K562 (cell line): ENCODE results near the gene NAGS. TPM values are rescaled to one million over a fixed set of nuclear protein-coding genes. Genes with fewer than 3 reads are reported as not detected.

Source experiments
- CBFA2T2 ChIP-seq: fragments of 450-650 bp; conservative IDR thresholded peaks from 2 replicates; pipeline ENCODE4 v1.6.1; 2017; ENCODE audit warnings: mild to moderate bottlenecking
- CEBPG ChIP-seq, 3 experiments: fragments of 200-800 bp in 1 of 3; sonication (Bioruptor generic) in 1 of 3; sonication (generic) in 1 of 3; formaldehyde crosslinking in 1 of 3; IDR thresholded peaks in 2 of 3; conservative IDR thresholded peaks in 1 of 3; 2 replicates each; pipeline versions ENCODE4 v1.6.1 to v1.8.0; 2016 to 2022; ENCODE audit warnings: missing compliant biosample characterization in 2 of 3, missing genetic modification characterization in 2 of 3, mild to moderate bottlenecking in 1 of 3, missing genetic modification reagents in 1 of 3
- DPF2 ChIP-seq: fragments of 450-650 bp; IDR thresholded peaks from 2 replicates; pipeline ENCODE4 v1.6.1; 2016
- ETV5 ChIP-seq: sonication (generic); formaldehyde crosslinking; IDR thresholded peaks from 2 replicates; pipeline ENCODE4 v1.4.0; 2020; ENCODE audit warnings: low read depth, mild to moderate bottlenecking, missing genetic modification reagents
- FUS ChIP-seq: fragments of 200-400 bp; formaldehyde crosslinking; optimal IDR thresholded peaks from 2 replicates; pipeline ENCODE3; 2017; ENCODE audit warnings: low read depth, low read length
- HDAC1 ChIP-seq, 2 experiments: fragments of 450-650 bp; IDR thresholded peaks; 2 replicates each; pipeline ENCODE4 v1.6.1; 2016 to 2017; ENCODE audit warnings: inconsistent platforms in 1 of 2, mild to moderate bottlenecking in 1 of 2, moderate library complexity in 1 of 2
- MAFK ChIP-seq: IDR thresholded peaks from 2 replicates; pipeline ENCODE4 v1.6.1; 2011; ENCODE audit warnings: low read length, improper control_type of control experiment
- MXI1 ChIP-seq: IDR thresholded peaks from 2 replicates; pipeline ENCODE4 v1.6.1; 2011; ENCODE audit warnings: low read depth, mild to moderate bottlenecking, improper control_type of control experiment, low read length
- MYNN ChIP-seq, 2 experiments: sonication (generic); formaldehyde crosslinking in 1 of 2; IDR thresholded peaks; 2 replicates each; pipeline versions ENCODE4 v1.5.0 to v1.6.1; 2016 to 2020; ENCODE audit warnings: antibody characterized with exemption in 1 of 2, missing genetic modification reagents in 1 of 2
- NFIX ChIP-seq: fragments of 250-450 bp; sonication (Bioruptor Pico); IDR thresholded peaks from 2 replicates; pipeline ENCODE4 v1.4.0; 2020; ENCODE audit warnings: low read depth, mild to moderate bottlenecking, moderate library complexity
- NONO ChIP-seq, 2 experiments: fragments of 200-400 bp in 1 of 2; fragments of 450-650 bp in 1 of 2; formaldehyde crosslinking in 1 of 2; IDR thresholded peaks; 2 replicates each; pipeline ENCODE4 v1.6.1; 2017; ENCODE audit warnings: low read depth in 2 of 2, mild to moderate bottlenecking in 2 of 2, moderate library complexity in 2 of 2, low read length in 1 of 2
- PRMT5 ChIP-seq: sonication (generic); formaldehyde crosslinking; IDR thresholded peaks from 2 replicates; pipeline ENCODE4 v1.5.0; 2020; ENCODE audit warnings: missing genetic modification reagents
- PTTG1 ChIP-seq: fragments of 450-650 bp; IDR thresholded peaks from 2 replicates; pipeline ENCODE4 v1.6.1; 2016; ENCODE audit warnings: low read depth, mild to moderate bottlenecking, missing genetic modification characterization, missing compliant biosample characterization
- RBM34 ChIP-seq: fragments of 200-400 bp; formaldehyde crosslinking; IDR thresholded peaks from 2 replicates; pipeline ENCODE4 v1.6.1; 2018; ENCODE audit warnings: low read length, borderline replicate concordance; ENCODE audit not compliant: insufficient read depth
- SIRT6 ChIP-seq: IDR thresholded peaks from one replicate; pipeline ENCODE4 v1.6.1; 2012; ENCODE audit warnings: low read depth, mild to moderate bottlenecking, control low read depth, inconsistent platforms, low read length, moderate library complexity
- SLC30A9 ChIP-seq: fragments of 250-450 bp; sonication (Bioruptor Pico); IDR thresholded peaks from 2 replicates; pipeline ENCODE4 v1.8.0; 2022; ENCODE audit warnings: mild to moderate bottlenecking, moderate library complexity
- SMARCA4 ChIP-seq: fragments of 450-650 bp; IDR thresholded peaks from 2 replicates; pipeline ENCODE4 v1.6.1; 2016
- TGIF2 ChIP-seq: sonication (generic); formaldehyde crosslinking; IDR thresholded peaks from 2 replicates; pipeline ENCODE4 v1.8.1; 2022; ENCODE audit warnings: mild to moderate bottlenecking, missing genetic modification reagents, moderate library complexity
- XRCC3 ChIP-seq: fragments of 450-650 bp; IDR thresholded peaks from 2 replicates; pipeline ENCODE4 v1.6.1; 2017; ENCODE audit warnings: mild to moderate bottlenecking, moderate library complexity
- ZNF232 ChIP-seq: sonication (generic); formaldehyde crosslinking; IDR thresholded peaks from 2 replicates; pipeline ENCODE4 v1.8.0; 2022; ENCODE audit warnings: mild to moderate bottlenecking, missing genetic modification reagents
- ZNF253 ChIP-seq: fragments of 250-450 bp; sonication (Bioruptor Pico); conservative IDR thresholded peaks from 2 replicates; pipeline ENCODE4 v1.6.1; 2021; ENCODE audit warnings: mild to moderate bottlenecking
- ZNF354B ChIP-seq: fragments of 250-450 bp; sonication (Bioruptor Pico); IDR thresholded peaks from 2 replicates; pipeline ENCODE4 v1.4.0; 2020
- ZNF561 ChIP-seq: fragments of 450-650 bp; formaldehyde crosslinking; conservative IDR thresholded peaks from 2 replicates; pipeline ENCODE4 v1.4.0; 2020; ENCODE audit warnings: mild to moderate bottlenecking, moderate library complexity
- ZNF668 ChIP-seq: fragments of 250-450 bp; sonication (Bioruptor Pico); IDR thresholded peaks from 2 replicates; pipeline ENCODE4 v1.8.0; 2022; ENCODE audit warnings: mild to moderate bottlenecking, inconsistent platforms
- polyA plus RNA-seq, 8 experiments: library from polyadenylated mRNA; depleted of rRNA in 4 of 8; stranded (reverse) in 5 of 8; unstranded in 3 of 8; fragments of >200 nt; fragmentation: Nextera tagmentation in 2 of 8; fragmentation: Illumina TruSeq in 1 of 8; extraction: Ambion mirVana in 2 of 8; extraction: Trizol in 1 of 8; gene quantifications; 2 replicates each; pipeline versions ENCODE4 v1.2.1 to v1.2.3, GENCODE V29; 2011 to 2014; ENCODE audit warnings: inconsistent platforms in 1 of 8, missing spikeins in 1 of 8
- total RNA-seq, 7 experiments: library from RNA; depleted of rRNA in 6 of 7; stranded (reverse); fragments of >200 nt in 6 of 7; fragmentation: Illumina TruSeq in 2 of 7; extraction: Trizol in 2 of 7; gene quantifications; 2 replicates each; pipeline versions ENCODE4 v1.2.1 to v1.2.3, GENCODE V29; 2011 to 2021; ENCODE audit warnings: low replicate concordance in 1 of 7
- TF ChIP-seq, protein P1 (sequence below): sonication (generic); formaldehyde crosslinking; IDR thresholded peaks from 2 replicates; pipeline ENCODE4 v1.8.0; 2022; ENCODE audit warnings: missing genetic modification reagents, mild to moderate bottlenecking, moderate library complexity, borderline replicate concordance
- TF ChIP-seq, protein P2 (sequence below): sonication (generic); formaldehyde crosslinking; IDR thresholded peaks from 2 replicates; pipeline ENCODE4 v1.8.0; 2022; ENCODE audit warnings: missing genetic modification reagents, mild to moderate bottlenecking, borderline replicate concordance
- TF ChIP-seq, protein P3 (sequence below): IDR thresholded peaks from 2 replicates; pipeline ENCODE4 v1.6.1; 2011; ENCODE audit not compliant: insufficient read length; ENCODE audit errors: extremely low read depth

The NAGS gene
- total and polyA plus RNA-seq, 9 of the 15 experiments (the other 6 are each of a cell fraction or from before 2014, with no cell fraction given), result not detected

DNA sequence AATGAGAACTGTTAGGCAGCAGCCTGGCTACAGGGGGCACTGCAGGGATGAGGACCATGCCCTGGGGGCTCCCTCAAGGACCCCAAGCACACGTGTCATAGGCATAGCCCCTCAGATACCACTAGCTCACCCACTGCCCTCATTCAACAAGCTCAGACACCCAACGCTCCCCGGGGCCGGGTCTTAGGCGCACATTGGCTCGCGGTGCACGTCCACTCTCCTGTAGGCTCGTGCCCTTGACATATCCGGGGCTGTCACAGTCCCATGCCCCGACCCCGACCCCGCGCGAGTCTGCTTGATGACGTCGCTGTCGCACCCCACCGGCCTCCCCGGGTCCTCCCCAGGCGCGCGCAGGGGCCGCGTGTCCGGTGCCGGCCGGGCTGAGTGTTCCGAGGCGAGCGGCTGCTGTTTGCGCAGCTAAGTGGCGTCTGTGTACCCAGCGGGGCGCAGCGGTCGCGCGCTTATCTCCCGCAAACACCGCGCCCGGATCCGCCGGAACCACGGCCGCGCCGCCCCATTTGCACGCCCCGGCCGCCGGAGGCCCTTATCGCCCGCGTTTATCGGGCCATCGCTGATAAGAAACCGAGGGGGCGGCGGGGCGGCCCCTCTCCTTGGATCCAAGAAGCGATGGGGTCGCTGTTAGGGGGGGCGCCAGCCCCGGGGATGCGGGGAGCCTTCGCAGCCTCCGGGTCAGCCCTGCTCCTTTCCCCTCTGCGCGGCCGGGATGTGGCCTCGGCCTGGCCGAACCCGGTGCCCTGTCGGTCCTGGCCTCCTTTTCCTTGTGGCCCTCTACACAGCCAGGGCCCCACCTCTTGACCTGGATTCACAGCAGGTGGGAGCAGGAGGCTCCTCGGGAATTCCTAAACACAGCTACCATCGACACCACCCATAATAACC is 20.7 kb upstream of the NAGS start (continued):
- peak in 1 of 2 experiments; percentile 71; a peak in 2 of 4 replicates for TF ChIP-seq HDAC1 (IDR thresholded peaks at IDR 0.05)
- TF ChIP-seq, protein P1, sequence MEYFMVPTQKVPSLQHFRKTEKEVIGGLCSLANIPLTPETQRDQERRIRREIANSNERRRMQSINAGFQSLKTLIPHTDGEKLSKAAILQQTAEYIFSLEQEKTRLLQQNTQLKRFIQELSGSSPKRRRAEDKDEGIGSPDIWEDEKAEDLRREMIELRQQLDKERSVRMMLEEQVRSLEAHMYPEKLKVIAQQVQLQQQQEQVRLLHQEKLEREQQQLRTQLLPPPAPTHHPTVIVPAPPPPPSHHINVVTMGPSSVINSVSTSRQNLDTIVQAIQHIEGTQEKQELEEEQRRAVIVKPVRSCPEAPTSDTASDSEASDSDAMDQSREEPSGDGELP, result peak; percentile 55
- TF ChIP-seq, protein P2, sequence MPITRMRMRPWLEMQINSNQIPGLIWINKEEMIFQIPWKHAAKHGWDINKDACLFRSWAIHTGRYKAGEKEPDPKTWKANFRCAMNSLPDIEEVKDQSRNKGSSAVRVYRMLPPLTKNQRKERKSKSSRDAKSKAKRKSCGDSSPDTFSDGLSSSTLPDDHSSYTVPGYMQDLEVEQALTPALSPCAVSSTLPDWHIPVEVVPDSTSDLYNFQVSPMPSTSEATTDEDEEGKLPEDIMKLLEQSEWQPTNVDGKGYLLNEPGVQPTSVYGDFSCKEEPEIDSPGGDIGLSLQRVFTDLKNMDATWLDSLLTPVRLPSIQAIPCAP (CRISPR knock-in tag), result no peak
- no peak for TF ChIP-seq PTTG1
- TF ChIP-seq ZNF561 (CRISPR knock-in tag), result no peak
- peak; percentile 91 for TF ChIP-seq DPF2
- TF ChIP-seq SIRT6, result no peak
- peak; percentile 93 for TF ChIP-seq ETV5 (CRISPR knock-in tag)
- TF ChIP-seq RBM34, result 0 out of 2 replicates have a peak, but pooled peaks have one; percentile 29
- 0 out of 4 replicates have a peak, but pooled peaks of 1 of the 2 experiments have one; percentile 35 for TF ChIP-seq NONO (IDR thresholded peaks at IDR 0.05; ENCODE audit: low read depth in 2 of 2, low read length in 1 of 2)
- TF ChIP-seq CEBPG (CRISPR knock-in tag; IDR thresholded peaks at IDR 0.05), result no peak
- no peak for TF ChIP-seq CEBPG (tag; conservative IDR thresholded peaks at IDR 0.05 in 1 of 2, IDR thresholded peaks at IDR 0.05 in 1 of 2)
- TF ChIP-seq, protein P3, sequence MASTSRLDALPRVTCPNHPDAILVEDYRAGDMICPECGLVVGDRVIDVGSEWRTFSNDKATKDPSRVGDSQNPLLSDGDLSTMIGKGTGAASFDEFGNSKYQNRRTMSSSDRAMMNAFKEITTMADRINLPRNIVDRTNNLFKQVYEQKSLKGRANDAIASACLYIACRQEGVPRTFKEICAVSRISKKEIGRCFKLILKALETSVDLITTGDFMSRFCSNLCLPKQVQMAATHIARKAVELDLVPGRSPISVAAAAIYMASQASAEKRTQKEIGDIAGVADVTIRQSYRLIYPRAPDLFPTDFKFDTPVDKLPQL, result no peak
- no peak for TF ChIP-seq MYNN (IDR thresholded peaks at IDR 0.05)
- no peak for TF ChIP-seq MYNN (CRISPR knock-in tag; IDR thresholded peaks at IDR 0.05)
- no peak for TF ChIP-seq ZNF668 (CRISPR knock-in tag)
- TF ChIP-seq CBFA2T2, result peak; percentile 60
- no peak for TF ChIP-seq SLC30A9 (CRISPR knock-in tag)
- TF ChIP-seq TGIF2 (CRISPR knock-in tag), result no peak
- no peak for TF ChIP-seq MXI1
- 0 out of 2 replicates have a peak, but pooled peaks have one; percentile 19 for TF ChIP-seq PRMT5
- no peak for TF ChIP-seq ZNF253 (CRISPR knock-in tag)
- TF ChIP-seq ZNF232 (CRISPR knock-in tag), result no peak
- no peak for TF ChIP-seq XRCC3
- TF ChIP-seq ZNF354B, result no peak
- TF ChIP-seq SMARCA4, result peak; percentile 86
- no peak for TF ChIP-seq FUS
- TF ChIP-seq MAFK, result no peak
- no peak for TF ChIP-seq NFIX (CRISPR knock-in tag)
